Smooth muscle cell (in vitro differentiated cells): ENCODE results near the gene PELI3. TPM values are rescaled to one million over a fixed set of nuclear protein-coding genes. Genes with fewer than 3 reads are reported as not detected.

Source experiments
- DNase-seq: peaks from one replicate; lab custom pipeline; 2025; ENCODE audit not compliant: unreplicated experiment; lab: John Stamatoyannopoulos, UW
- H2AFZ ChIP-seq: fragments of 200-600 bp; sonication (generic); 2 replicates; pipeline ENCODE4 v1.6.0; 2016; ENCODE audit warnings: antibody characterized with exemption, low read depth, mild to moderate bottlenecking
- H3F3A ChIP-seq: fragments of 200-600 bp; sonication (generic); 2 replicates; pipeline ENCODE4 v1.6.0; 2017; ENCODE audit warnings: antibody characterized with exemption, low read depth
- H3K27ac ChIP-seq: fragments of 200-600 bp; sonication (generic); 2 replicates; pipeline ENCODE4 v1.5.1; 2016; ENCODE audit warnings: low read depth, mild to moderate bottlenecking
- H3K27me3 ChIP-seq: fragments of 200-600 bp; sonication (generic); 2 replicates; pipeline ENCODE4 v1.6.1; 2016; ENCODE audit warnings: low read depth, mild to moderate bottlenecking
- H3K36me3 ChIP-seq: fragments of 200-600 bp; sonication (generic); 2 replicates; pipeline ENCODE4 v1.5.1; 2016; ENCODE audit warnings: low read depth
- H3K4me1 ChIP-seq: fragments of 200-600 bp; sonication (generic); 2 replicates; pipeline ENCODE4 v1.5.1; 2016; ENCODE audit warnings: low read depth
- H3K4me2 ChIP-seq: fragments of 200-600 bp; sonication (generic); 2 replicates; pipeline ENCODE4 v1.6.0; 2016; ENCODE audit warnings: mild to moderate bottlenecking
- H3K4me3 ChIP-seq: fragments of 200-600 bp; sonication (generic); 2 replicates; pipeline ENCODE4 v1.5.1; 2016; ENCODE audit warnings: mild to moderate bottlenecking
- H3K79me2 ChIP-seq: fragments of 200-600 bp; sonication (generic); 2 replicates; pipeline ENCODE4 v1.6.0; 2016; ENCODE audit warnings: low read depth, mild to moderate bottlenecking
- H3K9ac ChIP-seq: fragments of 200-600 bp; sonication (generic); 2 replicates; pipeline ENCODE4 v1.6.0; 2016; ENCODE audit warnings: low read depth
- H3K9me3 ChIP-seq: fragments of 200-600 bp; sonication (generic); replicated peaks from 2 replicates; pipeline ENCODE4 v1.5.1; 2016; ENCODE audit warnings: low read depth
- H4K20me1 ChIP-seq: fragments of 200-600 bp; sonication (generic); 2 replicates; pipeline ENCODE4 v1.6.0; 2016; ENCODE audit warnings: low read depth
- WGBS: methylation state at CpG from one replicate; pipeline ENCODE4 v1.1.7; 2016; ENCODE audit warnings: low lambda C conversion rate; 5-methylcytosine and 5-hydroxymethylcytosine counted together
- polyA plus RNA-seq: library from polyadenylated mRNA; unstranded; fragments of >200 nt; fragmentation: Nextera tagmentation; extraction: Ambion mirVana; gene quantifications from 2 replicates; pipeline ENCODE4 v1.2.1, GENCODE V29; 2016
- total RNA-seq: library from RNA; depleted of rRNA; stranded (reverse); fragments of >200 nt; gene quantifications from 2 replicates; pipeline ENCODE4 v1.2.3, GENCODE V29; 2014
- TF ChIP-seq, protein P1 (sequence below): fragments of 200-600 bp; sonication (generic); IDR thresholded peaks from 2 replicates; pipeline ENCODE4 v1.5.1; 2017; ENCODE audit warnings: borderline replicate concordance, mild to moderate bottlenecking, antibody characterized with exemption; ENCODE audit not compliant: insufficient read depth, poor library complexity, severe bottlenecking

PELI3 gene
- total and polyA plus RNA-seq, 2 experiments from 2014 or later, result 2.1 to 9.4 TPM

- no peak overlapping the region for H3K4me3 ChIP-seq
- H3K4me2 ChIP-seq, result no peak overlapping the region
- H4K20me1 ChIP-seq, result no peaks in the 10 kb centered on the region
- no peak overlapping the region for H3K9ac ChIP-seq
- H3K79me2 ChIP-seq, result peaks cover 23% of the 10 kb centered on the region
- TF ChIP-seq, protein P1, sequence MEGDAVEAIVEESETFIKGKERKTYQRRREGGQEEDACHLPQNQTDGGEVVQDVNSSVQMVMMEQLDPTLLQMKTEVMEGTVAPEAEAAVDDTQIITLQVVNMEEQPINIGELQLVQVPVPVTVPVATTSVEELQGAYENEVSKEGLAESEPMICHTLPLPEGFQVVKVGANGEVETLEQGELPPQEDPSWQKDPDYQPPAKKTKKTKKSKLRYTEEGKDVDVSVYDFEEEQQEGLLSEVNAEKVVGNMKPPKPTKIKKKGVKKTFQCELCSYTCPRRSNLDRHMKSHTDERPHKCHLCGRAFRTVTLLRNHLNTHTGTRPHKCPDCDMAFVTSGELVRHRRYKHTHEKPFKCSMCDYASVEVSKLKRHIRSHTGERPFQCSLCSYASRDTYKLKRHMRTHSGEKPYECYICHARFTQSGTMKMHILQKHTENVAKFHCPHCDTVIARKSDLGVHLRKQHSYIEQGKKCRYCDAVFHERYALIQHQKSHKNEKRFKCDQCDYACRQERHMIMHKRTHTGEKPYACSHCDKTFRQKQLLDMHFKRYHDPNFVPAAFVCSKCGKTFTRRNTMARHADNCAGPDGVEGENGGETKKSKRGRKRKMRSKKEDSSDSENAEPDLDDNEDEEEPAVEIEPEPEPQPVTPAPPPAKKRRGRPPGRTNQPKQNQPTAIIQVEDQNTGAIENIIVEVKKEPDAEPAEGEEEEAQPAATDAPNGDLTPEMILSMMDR, result no peak
- H3K36me3 ChIP-seq, result no peaks in the 10 kb centered on the region
- H3F3A ChIP-seq, result no peaks in the 10 kb centered on the region
- H3K27me3 ChIP-seq, result no peaks in the 10 kb centered on the region
- no peak overlapping the region for H3K27ac ChIP-seq
- no peaks in the 10 kb centered on the region for H3K9me3 ChIP-seq
- peaks cover 8% of the 10 kb centered on the region for H3K4me1 ChIP-seq
- 83% methylated on average over 7 of the region's 7 CpGs for WGBS
- no peak for DNase-seq
- no peak overlapping the region for H2AFZ ChIP-seq
Observed at GRCh38 chr11:66509131-66509561, 42.4 kb downstream of the PELI3 start.

DNA sequence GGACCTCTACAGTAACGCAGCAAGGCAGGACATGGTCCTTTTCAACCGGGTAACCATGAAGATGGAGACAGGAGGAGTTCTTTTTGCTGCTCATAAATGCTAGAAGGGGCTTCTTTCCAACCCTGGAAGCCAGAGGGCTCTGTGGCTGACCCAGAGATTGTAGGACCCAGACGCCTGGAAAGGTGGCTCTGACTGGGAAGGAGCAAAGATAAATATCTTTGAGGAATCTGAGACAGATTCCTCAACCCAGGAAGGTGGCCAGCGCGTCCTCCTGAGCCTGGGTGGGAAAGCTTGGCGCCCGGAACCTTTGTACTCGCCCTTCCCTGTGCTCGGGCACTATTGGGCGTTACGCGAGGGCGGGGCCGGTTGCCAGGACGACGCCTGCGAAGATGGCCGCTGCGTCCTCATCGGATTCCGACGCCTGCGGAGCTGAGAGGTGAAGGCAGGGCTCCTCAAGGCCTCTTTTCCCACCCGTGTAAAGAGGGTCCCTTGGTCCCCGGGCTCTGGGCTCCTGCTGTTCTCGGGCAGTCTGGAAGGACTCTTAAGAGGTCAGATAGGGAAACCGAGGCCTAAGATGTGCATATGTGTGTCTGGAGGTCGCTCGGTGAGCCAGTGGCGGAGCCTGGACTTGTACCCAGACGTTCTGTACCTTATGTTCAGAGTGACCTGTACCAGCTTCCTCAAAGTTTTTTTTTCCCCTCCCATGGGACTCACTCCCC is 43.7 kb downstream of the PELI3 start, which contains the start of gene BBS1:
Gene BBS1 (plus strand): TSS at position 365 of the 719 bp plus-strand sequence. CDS start 25 bp downstream, at position 390.
- whole genome bisulfite sequencing, result 3% methylated on average over 31 of the region's 31 CpGs
- DNase-seq, result peak; percentile 36

GRCh38 chr11:66510990-66511339 is 44.3 kb downstream of the PELI3 start:
- WGBS, result 12% methylated on average over 5 of the region's 5 CpGs
- H3K27ac ChIP-seq, result peak overlapping the region; percentile 65
- TF ChIP-seq, protein P1, result no peak
- no peaks in the 10 kb centered on the region for H3K36me3 ChIP-seq
- no peak for DNase-seq
- peaks cover 8% of the 10 kb centered on the region for H3K4me1 ChIP-seq
- H3K79me2 ChIP-seq, result peaks cover 23% of the 10 kb centered on the region
- peak overlapping the region; percentile 97 for H2AFZ ChIP-seq
- H4K20me1 ChIP-seq, result no peaks in the 10 kb centered on the region
- no peaks in the 10 kb centered on the region for H3F3A ChIP-seq
- peak overlapping the region; percentile 100 for H3K4me2 ChIP-seq
- peak overlapping the region; percentile 89 for H3K9ac ChIP-seq
- no peaks in the 10 kb centered on the region for H3K9me3 ChIP-seq
- H3K27me3 ChIP-seq, result no peaks in the 10 kb centered on the region
- H3K4me3 ChIP-seq, result peak overlapping the region; percentile 100

More for the DNA sequence above, 43.7 kb downstream of the PELI3 start, which contains the start of gene BBS1:
- Histone ChIP-seq H4K20me1 (no peaks in the 10 kb centered on the region), H3K9ac (peak within 1 kb of the TSS; percentile 89), H3K9me3 (no peaks in the 10 kb centered on the region), H3K4me2 (peak within 1 kb of the TSS; percentile 100), H3F3A (no peaks in the 10 kb centered on the region), H3K27ac (peak within 1 kb of the TSS; percentile 65), H3K4me3 (peak within 1 kb of the TSS; percentile 100), H3K36me3 (no peaks in the 10 kb centered on the region), H3K79me2 (peaks cover 23% of the 10 kb centered on the region), H3K4me1 (peaks cover 8% of the 10 kb centered on the region), H3K27me3 (no peaks in the 10 kb centered on the region), H2AFZ (peak within 1 kb of the TSS; percentile 97)
- TF ChIP-seq, protein P1, result no peak
